Spleen (tissue), 11 donors: ENCODE results near the gene MGMT. TPM values are rescaled to one million over a fixed set of nuclear protein-coding genes. Genes with fewer than 3 reads are reported as not detected.

Experiments
- DNase-seq: peaks from one replicate; pipeline ENCODE4 v3.0.0-alpha.2; 2020
- H3K27ac ChIP-seq, 8 donors: fragments of 200-600 bp; sonication (generic) in 7 of 8; 1 replicate in 4 of 8; 2 replicates in 4 of 8; pipeline versions ENCODE4 v1.5.0 to v1.8.0; 2016 to 2021; ENCODE audit warnings: inconsistent platforms in 4 of 8, mild to moderate bottlenecking in 4 of 8, moderate library complexity in 1 of 8
- H3K27me3 ChIP-seq, 7 donors: fragments of 200-600 bp; sonication (generic) in 6 of 7; replicated peaks in 1 of 7; 1 replicate in 4 of 7; 2 replicates in 3 of 7; pipeline versions ENCODE4 v1.5.0 to v1.8.0; 2016 to 2021; ENCODE audit warnings: inconsistent platforms in 3 of 7, mild to moderate bottlenecking in 1 of 7
- H3K36me3 ChIP-seq, 6 donors: fragments of 200-600 bp; sonication (generic) in 5 of 6; 1 replicate in 4 of 6; 2 replicates in 2 of 6; pipeline versions ENCODE4 v1.5.0 to v1.8.0; 2016 to 2021; ENCODE audit warnings: inconsistent platforms in 2 of 6
- H3K4me1 ChIP-seq, 6 donors: fragments of 200-600 bp; sonication (generic) in 5 of 6; 1 replicate in 3 of 6; 2 replicates in 3 of 6; pipeline versions ENCODE4 v1.5.0 to v1.8.0; 2016 to 2021; ENCODE audit warnings: inconsistent platforms in 3 of 6
- H3K4me3 ChIP-seq, 8 donors: fragments of 200-600 bp; sonication (generic) in 7 of 8; 1 replicate in 4 of 8; 2 replicates in 4 of 8; pipeline versions ENCODE4 v1.5.0 to v1.8.0; 2016 to 2021; ENCODE audit warnings: inconsistent platforms in 4 of 8, mild to moderate bottlenecking in 4 of 8, moderate library complexity in 2 of 8
- H3K9me3 ChIP-seq, 8 donors: fragments of 200-600 bp; sonication (generic) in 7 of 8; 1 replicate in 4 of 8; 2 replicates in 4 of 8; pipeline versions ENCODE4 v1.5.0 to v1.8.0; 2016 to 2021; ENCODE audit warnings: inconsistent platforms in 4 of 8
- CTCF ChIP-seq, 11 experiments: fragments of 200-600 bp in 7 of 11; fragments of 450-650 bp in 4 of 11; sonication (generic) in 4 of 11; IDR thresholded peaks in 8 of 11; conservative IDR thresholded peaks in 3 of 11; 1 replicate in 7 of 11; 2 replicates in 4 of 11; pipeline versions ENCODE4 v1.4.0 to v1.8.0; 2016 to 2021; ENCODE audit warnings: antibody characterized with exemption in 11 of 11, inconsistent platforms in 4 of 11, mild to moderate bottlenecking in 1 of 11
- POLR2A ChIP-seq, 3 donors: fragments of 450-650 bp; IDR thresholded peaks; one replicate each; pipeline ENCODE4 v1.5.1; 2017; ENCODE audit warnings: antibody characterized with exemption in 3 of 3, mild to moderate bottlenecking in 1 of 3
- POLR2AphosphoS5 ChIP-seq, 3 donors: sonication (generic); formaldehyde crosslinking; IDR thresholded peaks; one replicate each; pipeline ENCODE4 v1.5.1; 2017; ENCODE audit warnings: antibody characterized with exemption in 3 of 3
- WGBS, 5 donors: extraction: QIAGEN DNeasy Blood & Tissue Kit in 3 of 5; methylation state at CpG; one replicate each; pipeline versions ENCODE4 v1.1.5 to v1.1.7; 2013 to 2018; 5-methylcytosine and 5-hydroxymethylcytosine counted together
- intact Hi-C: fragments of 100-400 bp; cut with DNase I; formaldehyde crosslinking; loops from one replicate; pipeline ENCODE4 v1.15.0; 2023; ENCODE audit warnings: low total_unique reads
- polyA plus RNA-seq, 3 donors: library from polyadenylated mRNA; stranded (reverse); fragments of 200-250 nt; gene quantifications; one replicate each; pipeline ENCODE4 v1.2.1, GENCODE V29; 2013
- total RNA-seq, 7 donors: library from RNA; depleted of rRNA in 3 of 7; stranded (reverse); fragments of >200 nt in 3 of 7; fragmentation: NEBNext Ultra II Directional in 4 of 7; extraction: Animal tissue kit (Norgen Biotek cat#: 25700) in 4 of 7; gene quantifications; one replicate each; pipeline versions ENCODE4 v1.1.0 to v1.2.1, GENCODE V29; 2016 to 2021
- donor health status: healthy with polysubstance abuse.
- donor health status: DM: no; HTN: no; CAD: no; lungs with moderate emphysema.
- donor health status: DM: no; HTN: no; CAD: no.
- donor health status: Bipolar disorder and iron deficiency.
- donor health status: healthy.
- donor health status: DM: no; HTN: no; CAD: no.
- donor health status: DM: yes; HTN: yes; CAD: no.

Gene MGMT
- total and polyA plus RNA-seq, 10 donors = 14.3 to 33.4 (median 21.7) TPM

GRCh38 chr10:129707406-129708388 is 240.7 kb downstream of the MGMT start:
- Histone ChIP-seq H3K4me1 (peaks cover 0 to 11% (median 0%) of the 10 kb centered on the region in 6 donors), H3K36me3 (peaks cover 0 to 71% (median 8%) of the 10 kb centered on the region in 6 donors), H3K27me3 (no peaks in the 10 kb centered on the region), H3K27ac (no peak overlapping the region), H3K9me3 (no peaks in the 10 kb centered on the region), H3K4me3 (no peak overlapping the region)
- DNase-seq = peak; percentile 50
- intact Hi-C loops = no loop called here
- TF ChIP-seq POLR2AphosphoS5 (IDR thresholded peaks at IDR 0.05) = no peak
- no peak for TF ChIP-seq CTCF (IDR thresholded peaks at IDR 0.05 in 8 of 11, conservative IDR thresholded peaks at IDR 0.05 in 3 of 11)
- TF ChIP-seq POLR2A (IDR thresholded peaks at IDR 0.05) = no peak
- WGBS, 5 donors = 85 to 94% (median 91%) methylated on average over 26 to 37 of the region's 37 CpGs

DNA sequence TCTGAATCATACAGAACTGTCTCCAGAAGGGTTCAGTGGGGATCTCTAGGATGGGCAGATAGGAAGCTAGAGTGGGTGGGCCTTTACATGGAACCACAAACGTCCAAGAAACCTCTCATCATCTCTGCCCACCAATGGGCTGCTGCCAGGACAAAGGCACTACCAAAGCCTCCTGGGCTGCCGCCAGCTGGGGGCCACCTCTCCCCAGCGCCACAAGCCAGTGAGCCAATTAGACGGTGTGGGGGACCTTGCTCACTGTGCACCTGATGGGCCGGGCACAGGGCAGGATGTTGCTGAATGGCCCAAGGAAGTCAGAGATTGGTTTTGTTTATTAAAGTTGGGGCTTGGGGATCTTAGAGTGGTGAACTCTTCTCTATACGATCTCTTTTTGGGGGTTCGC is 242.1 kb downstream of the MGMT start:
- no peaks in the 10 kb centered on the region for H3K9me3 ChIP-seq
- no peaks in the 10 kb centered on the region for H3K27me3 ChIP-seq
- peaks cover 0 to under 1% (median 0%) of the 10 kb centered on the region in 6 donors for H3K4me1 ChIP-seq
- DNase-seq = no peak
- H3K4me3 ChIP-seq = no peak overlapping the region
- intact Hi-C loops = no loop called here
- TF ChIP-seq POLR2AphosphoS5 (IDR thresholded peaks at IDR 0.05) (no peak), POLR2A (IDR thresholded peaks at IDR 0.05) (no peak), CTCF (IDR thresholded peaks at IDR 0.05 in 8 of 11, conservative IDR thresholded peaks at IDR 0.05 in 3 of 11) (no peak)
- 82 to 98% (median 93%) methylated on average over 7 of the region's 7 CpGs for WGBS, 5 donors
- H3K27ac ChIP-seq = no peak overlapping the region
- peaks cover 0 to 82% (median 9%) of the 10 kb centered on the region in 6 donors for H3K36me3 ChIP-seq

- Histone ChIP-seq H3K9me3 (no peaks in the 10 kb centered on the region), H3K36me3 (peaks cover 0 to 78% (median 9%) of the 10 kb centered on the region in 6 donors), H3K4me3 (no peak overlapping the region), H3K4me1 (no peaks in the 10 kb centered on the region), H3K27me3 (no peaks in the 10 kb centered on the region), H3K27ac (no peak overlapping the region)
- WGBS, 5 donors = 88 to 94% (median 93%) methylated on average over 12 to 16 of the region's 16 CpGs
- TF ChIP-seq POLR2AphosphoS5 (IDR thresholded peaks at IDR 0.05) (no peak), POLR2A (IDR thresholded peaks at IDR 0.05) (no peak), CTCF (IDR thresholded peaks at IDR 0.05 in 8 of 11, conservative IDR thresholded peaks at IDR 0.05 in 3 of 11) (no peak)
- peak; percentile 50 for DNase-seq
- intact Hi-C loops = no loop called here
Measured at GRCh38 chr10:129709627-129710509, 242.8 kb downstream of the MGMT start.
